ENCODE results near the gene SGSM1.

DNA sequence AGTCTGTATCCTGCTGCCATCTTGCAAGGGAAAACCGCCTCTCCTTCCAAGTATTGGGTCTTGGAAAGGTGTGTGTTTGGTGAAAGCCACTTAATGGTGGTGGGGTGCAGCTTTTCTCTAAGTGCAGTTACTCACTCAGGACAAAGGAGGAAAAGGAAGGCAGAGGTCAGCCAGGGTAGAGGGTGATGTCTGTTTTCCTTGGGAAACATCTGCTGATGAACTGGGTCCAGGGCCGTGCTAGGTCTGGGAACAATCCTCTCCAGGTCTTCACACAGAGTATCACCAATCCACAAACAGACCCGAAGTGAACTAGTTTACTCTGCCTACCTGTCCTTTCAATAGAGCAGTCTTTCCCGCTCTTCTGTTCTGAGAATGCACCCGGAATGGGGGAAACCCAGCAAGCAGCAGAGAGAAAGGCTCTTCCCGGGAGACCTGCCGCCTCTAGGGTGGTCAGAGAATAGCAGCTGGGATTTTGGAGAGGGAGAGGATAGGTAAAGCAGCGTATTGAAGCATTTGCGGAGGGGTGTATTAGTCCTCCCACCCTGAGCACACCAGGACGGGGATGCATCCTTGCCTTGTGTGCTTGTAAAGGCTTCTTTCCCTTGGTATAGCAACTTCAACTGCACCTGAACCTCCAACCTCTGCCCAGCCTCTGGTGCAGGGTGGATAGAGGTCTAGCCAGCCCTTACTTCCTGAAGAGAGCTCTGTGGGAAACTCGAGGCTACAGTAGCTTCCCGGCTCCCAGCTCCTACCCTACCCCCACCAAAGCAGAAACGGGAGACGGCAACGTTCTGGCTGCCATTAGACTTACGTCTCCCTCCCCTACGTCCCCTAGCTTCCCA is 119.8 kb downstream of the SGSM1 start:
- TF ChIP-seq ZFP3 (tag by site-specific recombination; IDR thresholded peaks at IDR 0.05; ENCODE audit: low read depth): no peak
- TF ChIP-seq, protein P1, sequence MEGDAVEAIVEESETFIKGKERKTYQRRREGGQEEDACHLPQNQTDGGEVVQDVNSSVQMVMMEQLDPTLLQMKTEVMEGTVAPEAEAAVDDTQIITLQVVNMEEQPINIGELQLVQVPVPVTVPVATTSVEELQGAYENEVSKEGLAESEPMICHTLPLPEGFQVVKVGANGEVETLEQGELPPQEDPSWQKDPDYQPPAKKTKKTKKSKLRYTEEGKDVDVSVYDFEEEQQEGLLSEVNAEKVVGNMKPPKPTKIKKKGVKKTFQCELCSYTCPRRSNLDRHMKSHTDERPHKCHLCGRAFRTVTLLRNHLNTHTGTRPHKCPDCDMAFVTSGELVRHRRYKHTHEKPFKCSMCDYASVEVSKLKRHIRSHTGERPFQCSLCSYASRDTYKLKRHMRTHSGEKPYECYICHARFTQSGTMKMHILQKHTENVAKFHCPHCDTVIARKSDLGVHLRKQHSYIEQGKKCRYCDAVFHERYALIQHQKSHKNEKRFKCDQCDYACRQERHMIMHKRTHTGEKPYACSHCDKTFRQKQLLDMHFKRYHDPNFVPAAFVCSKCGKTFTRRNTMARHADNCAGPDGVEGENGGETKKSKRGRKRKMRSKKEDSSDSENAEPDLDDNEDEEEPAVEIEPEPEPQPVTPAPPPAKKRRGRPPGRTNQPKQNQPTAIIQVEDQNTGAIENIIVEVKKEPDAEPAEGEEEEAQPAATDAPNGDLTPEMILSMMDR (tag by site-specific recombination; IDR thresholded peaks at IDR 0.05): no peak
- TF ChIP-seq, protein P2, sequence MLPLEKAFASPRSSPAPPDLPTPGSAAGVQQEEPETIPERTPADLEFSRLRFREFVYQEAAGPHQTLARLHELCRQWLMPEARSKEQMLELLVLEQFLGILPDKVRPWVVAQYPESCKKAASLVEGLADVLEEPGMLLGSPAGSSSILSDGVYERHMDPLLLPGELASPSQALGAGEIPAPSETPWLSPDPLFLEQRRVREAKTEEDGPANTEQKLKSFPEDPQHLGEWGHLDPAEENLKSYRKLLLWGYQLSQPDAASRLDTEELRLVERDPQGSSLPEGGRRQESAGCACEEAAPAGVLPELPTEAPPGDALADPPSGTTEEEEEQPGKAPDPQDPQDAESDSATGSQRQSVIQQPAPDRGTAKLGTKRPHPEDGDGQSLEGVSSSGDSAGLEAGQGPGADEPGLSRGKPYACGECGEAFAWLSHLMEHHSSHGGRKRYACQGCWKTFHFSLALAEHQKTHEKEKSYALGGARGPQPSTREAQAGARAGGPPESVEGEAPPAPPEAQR (tag by site-specific recombination; IDR thresholded peaks at IDR 0.05): no peak
- TF ChIP-seq ZNF548 (tag by site-specific recombination; IDR thresholded peaks at IDR 0.05): no peak
- TF ChIP-seq ZNF174 (tag by site-specific recombination; IDR thresholded peaks at IDR 0.05): no peak
- no peak for TF ChIP-seq ZNF549 (tag by site-specific recombination; IDR thresholded peaks at IDR 0.05)
- no peak for TF ChIP-seq ZFHX2 (tag by site-specific recombination; conservative IDR thresholded peaks at IDR 0.05)
- TF ChIP-seq YY1 (tag by site-specific recombination; IDR thresholded peaks at IDR 0.05): no peak
- no peak for TF ChIP-seq MEIS1 (CRISPR knock-in tag; IDR thresholded peaks at IDR 0.05; ENCODE audit: borderline replicate concordance)
